Left cardiac atrium (tissue), 4 donors: ENCODE results near the gene ITLN2. TPM values are rescaled to one million over a fixed set of nuclear protein-coding genes. Genes with fewer than 3 reads are reported as not detected.
"Not testable (repeated sequence)": the region's sequence is repeated elsewhere in the genome, so short reads cannot be mapped to it uniquely, and the experiment has no call there.

ENCODE experiments used
- ATAC-seq, 2 donors: fragments of 200-7000 bp; cut with Tn5 transposase; one replicate each; pipeline ENCODE4 v1.9.1; 2020; ENCODE audit warnings: mild to moderate bottlenecking in 2 of 2, moderate library complexity in 2 of 2
- DNase-seq: peaks from one replicate; pipeline ENCODE4 v3.0.0-alpha.2; 2020
- intact Hi-C, 2 donors: fragments of 100-400 bp; cut with DNase I; formaldehyde crosslinking; loops; one replicate each; pipeline versions ENCODE4 v1.14.1 to v1.15.1; 2022 to 2023
- total RNA-seq, 2 donors: library from RNA; stranded (reverse); fragmentation: NEBNext Ultra II Directional; extraction: Animal tissue kit (Norgen Biotek cat#: 25700); gene quantifications; one replicate each; pipeline ENCODE4 v1.2.1, GENCODE V29; 2021
- donor health status: DM: no; HTN: yes; CAD: no.
- donor health status: DM: no; HTN: yes; CAD: no; lungs with severe emphysema.
- donor health status: DM: yes; HTN: yes; CAD: no.
- donor health status: Dilated cardiomyopathy.

The ITLN2 gene
- total RNA-seq, 2 donors from 2014 or later = 0.21 to 0.97 TPM

DNA sequence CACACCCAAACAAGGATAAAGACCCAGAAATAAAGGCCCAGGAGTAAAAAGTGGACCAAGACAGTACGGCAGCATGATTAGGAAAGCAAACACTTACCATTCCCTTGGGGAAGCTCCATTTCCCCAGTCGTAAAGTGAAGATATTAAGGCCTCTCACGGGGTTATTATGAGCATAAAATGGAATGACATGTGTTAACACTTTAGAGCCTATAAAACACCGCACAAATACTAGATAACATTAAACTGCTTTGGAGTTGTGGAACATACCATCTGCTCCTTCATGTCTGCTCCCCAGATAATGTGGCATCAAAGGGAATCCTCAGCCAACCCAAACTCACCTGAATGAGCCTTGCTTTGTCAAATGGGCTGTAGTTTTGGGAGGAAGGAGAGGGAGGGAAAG, 8.9 kb upstream of the ITLN2 start:
- ATAC-seq = no peak
- intact Hi-C loops = no loop called here
- no peak for DNase-seq

DNA sequence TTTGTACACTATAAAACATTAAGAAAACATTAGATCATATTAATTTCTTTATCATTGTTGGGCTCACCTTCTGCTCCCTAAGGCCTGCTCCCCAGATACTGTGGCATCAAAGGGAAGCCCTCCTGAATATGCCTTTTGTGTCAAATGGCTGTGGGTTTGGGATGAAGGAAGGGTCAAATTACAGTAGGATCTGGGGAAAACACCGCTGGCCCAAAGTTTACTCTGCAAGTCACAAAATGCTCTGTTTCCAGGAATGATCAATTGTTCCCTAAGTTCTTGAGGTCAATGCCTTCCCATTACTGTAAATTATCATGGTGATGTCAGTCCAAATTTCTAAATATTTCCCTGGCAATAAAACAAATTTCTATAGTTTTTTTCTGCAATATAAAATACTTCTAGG, 6.8 kb upstream of the ITLN2 start:
- ATAC-seq (no peak), DNase-seq (no peak)
- intact Hi-C loops = no loop called here

DNA sequence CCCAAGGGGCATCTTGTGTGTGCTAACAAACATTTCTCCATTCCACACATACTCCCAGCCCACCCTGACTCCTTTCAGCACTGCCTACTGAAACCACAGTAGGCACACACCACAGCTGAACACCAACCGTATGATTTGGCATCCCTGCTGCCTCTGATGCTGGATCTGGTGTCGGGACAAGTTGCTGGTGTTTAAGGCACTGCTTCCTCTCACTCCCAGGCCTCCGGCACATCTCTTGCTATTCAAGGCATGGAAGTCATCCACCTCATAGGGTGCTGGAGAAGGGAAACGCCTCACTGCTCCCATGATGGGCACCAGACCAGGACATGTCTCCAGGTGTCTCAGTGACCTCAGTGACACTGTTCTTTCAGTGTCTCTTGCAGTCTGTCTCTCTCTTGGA, 2.4 kb upstream of the ITLN2 start:
- intact Hi-C loops = no loop called here
- ATAC-seq (no peak), DNase-seq (no peak)

DNA sequence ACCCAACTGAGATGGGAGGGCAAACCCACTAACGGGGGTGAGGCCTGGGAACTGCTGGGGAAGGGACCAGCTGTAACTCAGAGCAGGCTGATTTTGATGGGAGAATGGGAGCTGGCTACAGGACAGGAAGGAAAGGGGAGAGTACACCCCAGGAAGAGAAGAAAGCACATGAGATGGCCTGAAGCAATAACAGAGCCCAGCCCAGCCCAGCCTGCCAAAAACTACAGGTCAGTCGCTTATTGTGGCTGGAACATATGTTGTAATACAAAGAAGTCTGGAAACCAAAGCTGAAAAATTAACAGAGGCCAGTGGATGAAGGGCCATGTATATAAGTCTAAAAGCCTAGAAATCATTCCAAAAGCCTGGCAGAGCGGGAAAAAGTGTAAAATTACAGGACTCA, 1.6 kb downstream of the ITLN2 start:
- ATAC-seq = peak in 1 of 2 donors; percentile 49

DNA sequence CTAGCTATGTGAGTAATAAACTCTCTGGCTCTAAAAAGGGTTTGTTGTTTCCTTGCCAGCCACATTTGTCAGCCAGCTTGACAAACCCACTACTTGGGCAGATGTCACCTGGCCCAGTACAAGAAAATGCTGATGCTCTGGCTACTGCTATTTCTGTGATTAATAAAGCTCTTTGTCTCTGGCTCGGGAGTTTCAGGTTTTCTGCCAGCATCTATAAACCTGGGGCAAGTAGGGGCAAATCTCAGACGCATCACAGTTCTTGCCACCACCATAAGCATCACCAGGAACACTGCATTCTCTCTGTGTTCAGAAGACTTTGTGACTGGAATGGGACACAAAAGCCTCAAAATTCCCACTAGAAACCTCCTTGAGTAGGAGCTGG, 2.5 kb downstream of the ITLN2 start:
- DNase-seq (no peak), ATAC-seq (no peak)
- intact Hi-C loops = loop anchor here (5.0 kb wide), 2 partner anchors 115 to 225 kb away; no protein-coding TSS in a partner anchor

More for the DNA sequence above, 1.6 kb downstream of the ITLN2 start:
- peak; percentile 61 for DNase-seq
- intact Hi-C loops = loop anchor here (5.0 kb wide), 2 partner anchors 116 to 226 kb away; no protein-coding TSS in a partner anchor

DNA sequence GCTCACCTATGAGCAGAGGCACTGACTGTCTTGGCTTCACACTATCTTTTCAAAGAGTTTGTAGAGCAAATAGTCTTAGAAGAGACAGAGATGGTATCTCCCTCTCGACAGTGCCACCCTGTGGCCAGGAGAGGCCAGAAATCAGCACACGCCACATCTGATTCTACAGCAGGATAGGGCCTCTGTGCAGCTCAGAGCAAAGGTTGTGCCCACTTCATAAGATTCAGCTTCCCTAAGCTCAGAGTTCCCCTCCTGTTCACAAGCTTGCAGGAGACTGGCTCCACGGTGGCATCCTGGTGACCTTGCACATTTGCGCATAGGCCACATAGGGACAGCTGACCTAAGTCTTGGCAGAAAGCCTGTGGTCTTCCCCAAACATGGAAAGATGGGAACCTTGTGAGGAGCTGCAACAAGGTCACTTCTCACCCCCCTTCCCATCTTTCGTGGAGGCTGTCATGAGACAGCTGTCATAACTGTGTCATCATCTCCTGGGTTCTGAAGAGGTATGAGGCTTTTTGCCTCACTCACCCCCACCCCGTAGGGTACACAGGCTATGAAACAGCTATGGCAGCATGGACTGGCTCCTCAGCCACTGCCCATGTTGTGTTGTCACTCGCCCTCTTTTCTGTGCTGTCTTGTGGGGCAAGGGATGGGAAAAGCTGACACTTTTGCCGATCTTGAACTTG, 3.0 kb downstream of the ITLN2 start:
- DNase-seq = peak; percentile 66
- ATAC-seq = peak; percentile 82 to 85
- intact Hi-C loops = loop anchor here (5.0 kb wide), 2 partner anchors 114 to 224 kb away; no protein-coding TSS in a partner anchor

DNA sequence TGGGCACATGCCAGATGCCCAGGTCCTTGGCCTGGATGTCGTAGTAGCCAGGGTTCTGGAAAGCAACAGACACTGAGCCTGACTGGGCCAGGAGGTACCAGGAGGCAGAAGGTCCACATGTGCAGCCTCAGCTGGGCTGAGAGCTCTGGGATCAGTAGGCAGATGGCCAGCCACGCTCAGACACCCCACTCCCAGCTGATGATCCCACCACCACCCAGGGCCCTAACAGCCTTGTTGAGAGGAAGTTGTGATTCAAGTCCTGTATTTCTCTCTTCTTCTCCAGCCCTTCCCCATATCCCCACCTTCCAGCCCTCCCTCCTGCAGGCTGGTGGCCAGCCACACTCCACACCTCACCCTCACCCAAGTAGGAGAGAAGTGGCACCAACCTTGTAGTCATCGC, 4.0 kb downstream of the ITLN2 start:
- ATAC-seq (peak; percentile 9 to 46), DNase-seq (no peak)
- intact Hi-C loops = loop anchor here (5.0 kb wide), 2 partner anchors 113 to 223 kb away; no protein-coding TSS in a partner anchor

DNA sequence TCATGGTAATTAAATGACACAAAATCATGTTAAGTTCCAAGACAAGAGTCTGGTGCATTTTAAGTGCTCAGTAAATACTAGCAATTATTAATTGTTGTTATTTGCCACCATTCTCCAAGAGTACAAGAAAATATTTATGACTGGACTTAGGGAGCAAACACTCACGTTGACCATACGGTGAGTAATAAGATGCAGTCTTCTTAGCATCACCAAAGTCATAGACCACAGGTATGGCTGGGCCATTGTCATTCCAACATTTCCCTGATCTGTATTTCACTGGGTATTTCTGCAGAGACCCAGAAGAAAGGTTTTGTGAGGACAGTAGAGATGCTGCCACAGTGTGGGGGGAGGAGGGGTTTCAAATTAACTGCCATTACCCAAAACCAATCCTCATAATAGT, 4.7 kb downstream of the ITLN2 start:
- DNase-seq (no peak), ATAC-seq (no peak)
- intact Hi-C loops = loop anchor here (5.0 kb wide), 2 partner anchors 113 to 223 kb away; no protein-coding TSS in a partner anchor

DNA sequence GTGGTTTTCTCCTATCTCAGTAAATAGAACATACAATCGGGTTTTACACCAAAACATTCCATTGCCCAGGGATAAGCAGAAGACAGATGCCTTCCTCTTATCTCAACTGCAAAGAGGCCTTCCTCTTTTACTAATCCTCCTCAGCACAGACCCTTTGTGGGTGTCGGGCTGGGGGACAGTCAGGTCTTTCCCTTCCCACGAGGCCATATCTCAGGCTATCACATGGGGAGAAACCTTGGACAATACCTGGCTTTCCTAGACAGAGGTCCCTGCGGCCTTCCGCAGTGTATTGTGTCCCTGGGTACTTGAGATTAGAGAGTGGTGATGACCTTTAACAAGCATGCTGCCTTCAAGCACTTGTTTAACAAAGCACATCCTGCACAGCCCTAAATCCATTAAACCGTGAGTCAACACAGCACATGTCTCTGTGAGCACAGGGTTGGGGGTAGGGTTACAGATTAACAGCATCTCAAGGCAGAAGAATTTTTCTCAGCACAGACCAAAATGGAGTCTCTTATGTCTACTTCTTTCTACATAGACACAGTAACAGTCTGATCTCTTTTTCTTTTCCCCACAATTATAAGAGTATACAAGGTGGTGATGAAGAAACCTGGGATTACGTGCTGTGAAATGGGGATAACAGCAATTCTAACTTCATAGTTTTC, 5.3 kb downstream of the ITLN2 start:
- DNase-seq, ATAC-seq, intact Hi-C loops: not testable (repeated sequence)

DNA sequence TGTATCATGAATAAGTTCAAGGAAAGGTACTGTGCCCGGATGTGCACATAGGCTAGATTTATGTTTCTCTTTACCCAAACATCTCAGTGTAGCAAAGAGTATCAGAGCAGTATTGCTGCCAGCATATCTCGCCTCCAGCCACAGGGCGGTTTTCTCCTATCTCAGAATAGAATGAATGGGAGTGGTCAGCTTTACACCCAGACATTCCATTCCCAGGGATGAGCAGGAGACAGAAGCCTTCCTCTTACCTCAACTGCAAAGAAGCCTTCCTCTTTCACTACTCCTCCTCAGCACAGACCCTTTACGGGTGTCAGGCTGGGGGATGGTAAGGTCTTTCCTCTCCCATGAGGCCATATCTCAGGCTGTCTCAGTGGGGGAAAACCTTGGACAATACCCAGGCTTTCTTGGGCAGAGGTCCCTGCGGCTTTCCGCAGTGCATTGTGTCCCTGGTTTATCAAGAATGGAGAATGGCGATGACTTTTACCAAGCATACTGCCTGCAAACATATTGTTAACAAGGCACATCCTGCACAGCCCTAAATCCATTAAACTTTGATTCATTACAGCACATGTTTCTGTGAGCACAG, 7.3 kb downstream of the ITLN2 start:
- DNase-seq, intact Hi-C loops: not testable (repeated sequence)
- ATAC-seq = peak in 1 of 2 donors; percentile 15

DNA sequence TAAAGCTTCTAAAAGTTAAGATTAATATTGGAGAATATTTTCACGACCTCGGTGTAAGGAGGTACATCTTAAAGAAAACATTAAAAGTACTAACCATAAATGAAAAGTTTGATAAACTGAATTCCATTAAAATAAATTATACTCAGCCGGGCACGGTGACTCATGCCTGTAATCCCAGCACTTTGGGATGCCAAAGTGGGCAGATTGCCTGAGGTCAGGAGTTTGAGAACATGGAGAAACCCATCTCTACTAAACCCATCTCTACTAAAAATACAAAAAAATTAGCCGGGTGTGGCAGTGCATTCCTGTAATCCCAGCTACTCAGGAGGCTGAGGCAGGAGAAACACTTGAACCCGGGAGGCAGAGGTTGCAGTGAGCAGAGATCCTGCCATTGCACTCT, 8.7 kb downstream of the ITLN2 start:
- peak in 1 of 2 donors; percentile 67 for ATAC-seq
- DNase-seq, intact Hi-C loops: not testable (repeated sequence)

DNA sequence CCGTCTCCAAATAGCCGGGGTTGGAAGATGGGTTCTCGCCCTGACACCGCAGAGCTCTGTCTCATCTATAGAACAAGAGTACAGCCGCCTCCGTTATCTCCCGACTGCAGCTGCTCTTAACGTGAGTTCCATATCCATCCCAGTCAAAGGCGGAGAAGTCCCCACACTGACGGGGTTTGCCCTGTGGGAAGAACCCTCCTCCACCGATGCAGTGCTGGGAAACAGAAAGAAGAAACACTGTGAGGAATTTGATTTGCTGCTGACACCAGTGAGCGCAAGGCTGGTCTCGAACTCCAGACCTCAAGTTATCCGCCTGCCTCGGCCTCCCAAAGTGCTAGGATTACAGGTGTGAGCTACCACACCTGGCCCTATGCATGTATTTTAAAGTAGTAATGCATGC, 9.5 kb downstream of the ITLN2 start:
- peak in 1 of 2 donors; percentile 13 for ATAC-seq
- intact Hi-C loops = no loop called here
- no peak for DNase-seq

DNA sequence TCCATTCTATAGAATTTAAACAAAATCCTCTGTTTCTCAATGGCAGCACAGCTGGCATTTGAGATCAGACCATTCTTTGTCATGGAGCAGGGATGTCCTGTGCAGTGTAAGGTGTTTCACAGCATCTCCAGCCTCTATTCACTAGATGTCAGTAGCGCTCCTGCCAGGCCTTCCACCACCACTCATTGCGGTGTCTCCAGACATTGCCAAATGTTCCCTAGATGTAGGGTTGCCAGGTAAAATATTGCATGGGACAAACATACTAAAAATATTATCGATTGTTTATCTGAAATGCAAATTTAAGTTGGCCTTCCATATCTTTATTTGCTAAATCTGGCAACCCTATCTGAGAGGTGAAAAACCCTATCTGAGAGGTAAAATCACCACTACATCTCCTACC, 11.7 kb downstream of the ITLN2 start:
- DNase-seq = no peak
- intact Hi-C loops = no loop called here

DNA sequence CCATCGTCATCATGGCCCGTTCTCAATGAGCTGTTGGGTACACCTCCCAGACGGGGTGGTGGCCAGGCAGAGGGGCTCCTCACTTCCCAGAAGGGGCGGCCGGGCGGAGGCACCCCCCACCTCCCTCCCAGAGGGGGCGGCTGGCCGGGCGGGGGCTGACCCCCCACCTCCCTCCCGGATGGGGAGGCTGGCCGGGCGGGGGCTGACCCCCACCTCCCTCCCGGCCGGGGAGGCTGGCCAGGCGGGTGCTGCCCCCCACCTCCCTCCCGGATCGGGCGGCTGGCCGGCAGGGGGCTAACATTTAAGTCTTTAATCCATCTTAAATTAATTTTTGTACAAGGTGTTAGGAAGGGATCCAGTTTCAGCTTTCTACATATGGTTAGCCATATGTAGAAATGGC, 17.9 kb downstream of the ITLN2 start:
- ATAC-seq, intact Hi-C loops, DNase-seq: not testable (repeated sequence)

More for the DNA sequence above, 11.7 kb downstream of the ITLN2 start:
- peak in 1 of 2 donors; percentile 57 for ATAC-seq

DNA sequence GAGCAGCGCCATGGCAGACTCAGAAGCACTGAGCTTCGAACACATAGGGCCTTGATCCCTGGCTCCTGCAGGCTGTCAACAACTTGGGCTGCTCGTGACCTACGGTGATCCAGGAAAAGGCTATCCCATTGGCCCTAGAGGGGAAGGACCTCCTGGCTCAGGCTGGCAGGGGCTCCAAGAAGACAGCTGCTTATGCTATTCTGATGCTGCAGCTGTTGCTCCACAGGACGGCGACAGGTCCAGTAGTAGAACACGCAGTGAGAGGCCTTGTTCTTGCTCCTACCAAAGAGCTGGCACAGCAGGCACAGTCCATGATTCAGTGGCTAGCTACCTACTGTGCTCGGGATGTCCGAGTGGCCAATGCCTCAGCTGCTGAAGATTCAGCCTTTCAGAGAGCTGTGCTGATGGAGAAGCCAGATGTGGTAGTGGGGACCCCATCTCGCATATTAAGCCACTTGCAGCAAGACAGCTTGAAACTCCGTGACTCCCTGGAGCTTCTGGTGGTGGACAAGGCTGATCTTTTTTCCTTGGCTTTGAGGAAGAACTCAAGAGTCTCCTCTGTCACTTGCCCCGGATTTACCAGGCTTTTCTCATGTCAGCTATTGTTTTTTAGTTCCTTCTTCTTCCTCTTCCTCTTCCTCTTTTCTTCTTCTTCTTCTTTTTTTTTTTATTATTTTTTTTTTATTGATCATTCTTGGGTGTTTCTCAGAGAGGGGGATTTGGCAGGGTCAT, 18.9 kb downstream of the ITLN2 start:
- intact Hi-C loops = no loop called here
- ATAC-seq (no peak), DNase-seq (no peak)

DNA sequence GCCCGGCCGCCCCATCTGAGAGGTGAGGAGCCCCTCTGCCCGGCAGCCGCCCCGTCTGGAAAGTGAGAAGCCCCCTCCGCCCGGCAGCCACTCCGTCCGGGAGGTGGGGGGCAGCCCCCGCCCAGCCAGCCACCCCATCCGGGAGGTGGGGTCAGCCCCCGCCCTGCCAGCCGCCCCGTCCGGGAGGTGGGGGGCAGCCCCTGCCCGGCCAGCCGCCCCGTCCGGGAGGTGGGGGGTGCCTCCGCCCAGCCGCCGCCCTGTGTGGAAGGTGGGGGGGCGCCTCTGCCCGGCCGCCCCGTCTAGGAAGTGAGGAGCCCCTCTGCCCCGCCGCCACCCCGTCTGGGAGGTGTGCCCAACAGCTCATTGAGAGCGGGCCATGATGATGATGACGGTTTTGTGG, 21.3 kb downstream of the ITLN2 start:
- DNase-seq, intact Hi-C loops, ATAC-seq: not testable (repeated sequence)

DNA sequence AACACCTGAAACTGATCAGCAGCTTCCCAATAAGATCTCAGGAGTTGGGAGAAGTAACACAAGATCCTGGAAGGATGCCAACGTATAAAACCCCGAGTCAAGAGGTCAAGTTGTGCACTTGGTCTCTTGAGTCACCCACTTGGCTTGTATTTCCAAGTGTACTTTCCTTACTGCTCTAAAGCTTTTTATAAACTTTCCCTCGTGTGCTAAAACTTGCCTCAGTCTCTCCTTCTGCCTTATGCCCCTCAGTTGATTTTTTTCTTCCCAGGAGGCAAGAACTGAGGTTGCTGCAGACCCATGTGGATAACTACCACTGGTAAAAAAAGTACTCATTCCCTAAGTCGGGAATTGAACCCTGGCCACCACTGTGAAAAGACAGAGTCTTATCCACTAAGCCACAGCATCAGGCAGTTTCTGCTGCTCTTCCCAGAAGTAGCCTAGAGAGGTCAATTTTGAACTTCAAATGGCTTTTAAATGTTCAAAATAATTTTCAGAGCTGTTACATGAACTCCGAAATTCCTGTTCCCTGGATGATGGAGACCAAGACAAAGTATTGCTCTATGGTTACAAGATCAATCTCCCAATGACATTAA, 28.9 kb downstream of the ITLN2 start:
- ATAC-seq = no peak
- intact Hi-C loops = no loop called here
- no peak for DNase-seq

DNA sequence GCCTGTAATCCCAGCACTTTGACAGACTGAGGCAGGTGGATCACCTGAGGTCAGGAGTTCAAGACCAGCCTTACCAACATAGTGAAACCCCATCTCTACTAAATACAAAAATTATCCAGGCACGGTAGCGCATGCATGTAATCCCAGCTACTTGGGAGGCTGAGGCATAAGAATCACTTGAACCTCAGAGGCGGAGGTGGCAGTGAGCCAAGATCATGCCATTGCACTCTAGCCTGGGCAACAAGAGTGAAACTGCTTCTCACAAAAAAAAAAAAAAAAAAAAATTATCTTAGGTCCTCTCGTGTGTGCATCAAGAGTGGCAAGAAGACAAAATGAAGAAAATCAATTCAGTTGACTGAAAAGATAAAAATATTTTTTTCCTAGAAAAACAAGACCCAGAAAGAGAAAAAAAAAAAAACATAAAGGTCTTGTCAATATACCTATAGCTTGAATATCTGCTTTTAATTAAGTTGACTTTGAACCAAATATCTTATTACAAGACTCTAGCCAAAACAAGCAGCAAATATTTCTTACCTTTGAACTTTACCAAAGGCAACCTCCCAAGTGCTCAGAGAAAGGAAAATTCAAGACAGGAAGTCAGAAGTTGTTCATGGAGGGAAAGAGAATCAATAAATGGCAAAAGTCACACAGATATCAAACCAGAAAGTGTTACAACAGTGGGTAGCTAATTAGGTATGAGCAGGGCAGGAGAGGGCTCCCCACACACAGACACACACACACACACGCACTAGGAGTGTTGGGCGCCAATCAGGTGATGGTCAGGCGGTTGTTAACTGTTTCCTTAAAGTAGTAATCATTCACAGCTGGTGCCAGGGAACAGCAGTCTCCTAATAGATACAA, 29.6 kb downstream of the ITLN2 start:
- ATAC-seq = no peak
- intact Hi-C loops = no loop called here
- no peak for DNase-seq
